CD4-positive, alpha-beta T cell treated with Interleukin-10 for 1 hour (primary cell): ENCODE data around the gene STX8.
"Not testable (repeated sequence)": the region's sequence is repeated elsewhere in the genome, so short reads cannot be mapped to it uniquely, and the experiment has no call there.

Source experiments
- DNase-seq: peaks from one replicate; pipeline ENCODE4 v3.0.0-alpha.2; 2020

Gene STX8

GRCh38 chr17:9488556-9488955, 87.1 kb downstream of the STX8 start:
- no peak for DNase-seq

GRCh38 chr17:9487406-9487805, 88.2 kb downstream of the STX8 start:
- no peak for DNase-seq

- no peak for DNase-seq
These were observed 90.8 kb downstream of the STX8 start for GRCh38 chr17:9484789-9485188.

- no peak for DNase-seq
These were observed 95.7 kb downstream of the STX8 start for GRCh38 chr17:9479964-9480363.

GRCh38 chr17:9478889-9479288, 96.7 kb downstream of the STX8 start:
- DNase-seq, result no peak

- DNase-seq, result no peak
These were observed 100.4 kb downstream of the STX8 start for GRCh38 chr17:9475101-9475658.

- no peak for DNase-seq
These were observed 101.9 kb downstream of the STX8 start for GRCh38 chr17:9473711-9474110.

- no peak for DNase-seq
These were observed 103.1 kb downstream of the STX8 start for GRCh38 chr17:9472541-9472940.

- no peak for DNase-seq
These were observed 103.5 kb downstream of the STX8 start for GRCh38 chr17:9472094-9472493.

GRCh38 chr17:9470171-9470570, 105.4 kb downstream of the STX8 start:
- peak; percentile 44 for DNase-seq

GRCh38 chr17:9468937-9469336, 106.7 kb downstream of the STX8 start:
- no peak for DNase-seq

- DNase-seq, result no peak
These were observed 107.1 kb downstream of the STX8 start for GRCh38 chr17:9468532-9468931.

- DNase-seq, result no peak
These were observed 108.1 kb downstream of the STX8 start for GRCh38 chr17:9467518-9467917.

- DNase-seq, result no peak
These were observed 110.3 kb downstream of the STX8 start for GRCh38 chr17:9465210-9465921.

GRCh38 chr17:9457005-9457404, 118.6 kb downstream of the STX8 start:
- no peak for DNase-seq

- DNase-seq, result no peak
These were observed 119.3 kb downstream of the STX8 start for GRCh38 chr17:9456330-9456729.

- DNase-seq, result no peak
These were observed 123.7 kb downstream of the STX8 start for GRCh38 chr17:9451934-9452333.

GRCh38 chr17:9447298-9447697, 128.3 kb downstream of the STX8 start:
- not testable (repeated sequence) for DNase-seq

- DNase-seq, result no peak
These were observed 129.1 kb downstream of the STX8 start for GRCh38 chr17:9446528-9446927.

GRCh38 chr17:9445424-9445823, 130.2 kb downstream of the STX8 start:
- DNase-seq, result no peak

- no peak for DNase-seq
These were observed 130.9 kb downstream of the STX8 start for GRCh38 chr17:9444687-9445086.

- no peak for DNase-seq
These were observed 131.8 kb downstream of the STX8 start for GRCh38 chr17:9443811-9444210.

GRCh38 chr17:9439851-9440250, 135.8 kb downstream of the STX8 start:
- DNase-seq, result no peak

- DNase-seq, result no peak
These were observed 139.0 kb downstream of the STX8 start for GRCh38 chr17:9436630-9437029.

- DNase-seq, result no peak
These were observed 140.5 kb downstream of the STX8 start for GRCh38 chr17:9435165-9435564.
